HL-60/S4 treated with retinoic acid at 250 ng/mL for 4 days and 3 days (cell line): ENCODE measurements around the gene TACC3.
"Not testable (repeated sequence)": the region's sequence is repeated elsewhere in the genome, so short reads cannot be mapped to it uniquely, and the experiment has no call there.

Experiments
- in situ Hi-C: fragments of 300-500 bp; cut with MboI; formaldehyde crosslinking; loops from 2 replicates; pipeline ENCODE4 v1.7.0; 2022; ENCODE audit warnings: low sequenced_read_pairs

Gene TACC3

GRCh38 chr4:1701671-1702070, 19.6 kb upstream of the TACC3 start:
- in situ Hi-C loops = not testable (repeated sequence)

GRCh38 chr4:1703867-1704266, 17.5 kb upstream of the TACC3 start:
- in situ Hi-C loops = no loop called here

GRCh38 chr4:1705732-1706131, 15.6 kb upstream of the TACC3 start:
- in situ Hi-C loops = no loop called here

GRCh38 chr4:1706358-1706757, 15.0 kb upstream of the TACC3 start:
- in situ Hi-C loops = no loop called here

GRCh38 chr4:1708581-1708980, 12.7 kb upstream of the TACC3 start:
- in situ Hi-C loops = no loop called here

GRCh38 chr4:1711055-1711570, 10.2 kb upstream of the TACC3 start:
- in situ Hi-C loops = no loop called here

- in situ Hi-C loops = no loop called here
Observed at GRCh38 chr4:1711571-1712215, 9.6 kb upstream of the TACC3 start.

- in situ Hi-C loops = no loop called here
Observed at GRCh38 chr4:1712216-1713002, 8.9 kb upstream of the TACC3 start, which contains the start of gene SLBP. Gene SLBP, minus strand, starts transcription at chr4:1712319. Its CDS starts 131 bp downstream, at chr4:1712188.

- in situ Hi-C loops = no loop called here
Observed at GRCh38 chr4:1713003-1713851, 8.1 kb upstream of the TACC3 start.

- in situ Hi-C loops = no loop called here
Observed at GRCh38 chr4:1714303-1715001, 6.9 kb upstream of the TACC3 start.

GRCh38 chr4:1715002-1715758, 6.1 kb upstream of the TACC3 start:
- in situ Hi-C loops = no loop called here

- in situ Hi-C loops = no loop called here
Observed at GRCh38 chr4:1716065-1716945, 5.0 kb upstream of the TACC3 start.

GRCh38 chr4:1717129-1718094, 3.9 kb upstream of the TACC3 start:
- in situ Hi-C loops = no loop called here

GRCh38 chr4:1718095-1718850, 3.0 kb upstream of the TACC3 start:
- in situ Hi-C loops = no loop called here

- in situ Hi-C loops = no loop called here
Observed at GRCh38 chr4:1720163-1720983, 948 bp upstream of the TACC3 start.
